Kidney tubule cell (primary cell): ENCODE measurements around the gene EDN1.
"Not testable (repeated sequence)": the region's sequence is repeated elsewhere in the genome, so short reads cannot be mapped to it uniquely, and the experiment has no call there.

Experiments
- DNase-seq: peaks from one replicate; pipeline ENCODE4 v3.0.0-alpha.2; 2018; ENCODE audit warnings: low spot score

Gene EDN1

GRCh38 chr6:12294851-12295536 is 4.8 kb downstream of the EDN1 start:
- no peak for DNase-seq

- no peak for DNase-seq
These were observed 5.5 kb downstream of the EDN1 start for GRCh38 chr6:12295558-12296254.

GRCh38 chr6:12296255-12296573 is 6.1 kb downstream of the EDN1 start:
- DNase-seq = peak; percentile 79

GRCh38 chr6:12296604-12297003 is 6.4 kb downstream of the EDN1 start:
- DNase-seq = no peak

- peak; percentile 40 for DNase-seq
These were observed 7.3 kb downstream of the EDN1 start for GRCh38 chr6:12297363-12298016.

- no peak for DNase-seq
These were observed 8.1 kb downstream of the EDN1 start for GRCh38 chr6:12298017-12298978.

GRCh38 chr6:12298995-12299394 is 8.8 kb downstream of the EDN1 start:
- no peak for DNase-seq

- DNase-seq = no peak
These were observed 10.9 kb downstream of the EDN1 start for GRCh38 chr6:12301018-12301417.

- no peak for DNase-seq
These were observed 14.3 kb downstream of the EDN1 start for GRCh38 chr6:12304487-12304886.

- no peak for DNase-seq
These were observed 18.9 kb downstream of the EDN1 start for GRCh38 chr6:12309070-12309469.

- DNase-seq = peak; percentile 87
These were observed 20.9 kb downstream of the EDN1 start for GRCh38 chr6:12311106-12311505.

- DNase-seq = no peak
These were observed 22.6 kb downstream of the EDN1 start for GRCh38 chr6:12312736-12313135.

- peak; percentile 43 for DNase-seq
These were observed 23.3 kb downstream of the EDN1 start for GRCh38 chr6:12313306-12313991.

- peak; percentile 99 for DNase-seq
These were observed 23.9 kb downstream of the EDN1 start for GRCh38 chr6:12313992-12314589.

GRCh38 chr6:12314751-12315150 is 24.6 kb downstream of the EDN1 start:
- DNase-seq = no peak

GRCh38 chr6:12315292-12316081 is 25.3 kb downstream of the EDN1 start:
- DNase-seq = no peak

- DNase-seq = no peak
These were observed 28.6 kb downstream of the EDN1 start for GRCh38 chr6:12318749-12319148.

GRCh38 chr6:12320074-12320473 is 29.9 kb downstream of the EDN1 start:
- not testable (repeated sequence) for DNase-seq

- DNase-seq = peak; percentile 100
These were observed 33.9 kb downstream of the EDN1 start for GRCh38 chr6:12324099-12324498.

GRCh38 chr6:12324748-12325147 is 34.6 kb downstream of the EDN1 start:
- peak; percentile 88 for DNase-seq
